Gastroesophageal sphincter (tissue), 4 donors: ENCODE results near the gene LTB4R. TPM values are rescaled to one million over a fixed set of nuclear protein-coding genes. Genes with fewer than 3 reads are reported as not detected.

Experiments
- ATAC-seq: fragments of 150-250 bp; one replicate; pipeline ENCODE4 v1.9.1; 2016; ENCODE audit warnings: mild to moderate bottlenecking, moderate library complexity
- H3K27ac ChIP-seq, 4 donors: fragments of 200-600 bp; sonication (generic) in 3 of 4; 1 replicate in 3 of 4; 2 replicates in 1 of 4; pipeline ENCODE4 v1.5.1; 2016 to 2019
- H3K27me3 ChIP-seq: fragments of 200-600 bp; sonication (generic); one replicate; pipeline ENCODE4 v1.5.1; 2019
- H3K36me3 ChIP-seq, 2 donors: fragments of 200-600 bp; sonication (generic); one replicate each; pipeline ENCODE4 v1.5.1; 2019; ENCODE audit warnings: control low read depth in 1 of 2
- H3K4me1 ChIP-seq, 3 donors: fragments of 200-600 bp; sonication (generic); 1 replicate in 2 of 3; 2 replicates in 1 of 3; pipeline ENCODE4 v1.5.1; 2016 to 2019; ENCODE audit warnings: control low read depth in 2 of 3
- H3K4me3 ChIP-seq, 2 donors: fragments of 200-600 bp; sonication (generic); one replicate each; pipeline ENCODE4 v1.5.1; 2019; ENCODE audit warnings: mild to moderate bottlenecking in 1 of 2, moderate library complexity in 1 of 2
- H3K9me3 ChIP-seq, 3 donors: fragments of 200-600 bp; sonication (generic); one replicate each; pipeline ENCODE4 v1.5.1; 2017 to 2019; ENCODE audit warnings: control low read depth in 2 of 3
- EP300 ChIP-seq: sonication (generic); formaldehyde crosslinking; IDR thresholded peaks from one replicate; pipeline ENCODE4 v1.6.1; 2017; ENCODE audit warnings: antibody characterized with exemption, mild to moderate bottlenecking
- POLR2A ChIP-seq, 2 donors: fragments of 450-650 bp; IDR thresholded peaks; one replicate each; pipeline ENCODE4 v1.6.1; 2017; ENCODE audit warnings: antibody characterized with exemption in 2 of 2, mild to moderate bottlenecking in 2 of 2, moderate library complexity in 1 of 2
- POLR2AphosphoS5 ChIP-seq: sonication (generic); formaldehyde crosslinking; IDR thresholded peaks from one replicate; pipeline ENCODE4 v1.6.1; 2017; ENCODE audit warnings: antibody characterized with exemption
- WGBS, 2 donors: methylation state at CpG; one replicate each; pipeline ENCODE4 v1.1.5; 2018; ENCODE audit warnings: low coverage in 1 of 2; 5-methylcytosine and 5-hydroxymethylcytosine counted together
- total RNA-seq, 4 donors: library from RNA; depleted of rRNA; stranded (reverse); fragments of >200 nt; gene quantifications; one replicate each; pipeline ENCODE4 v1.1.0, GENCODE V29; 2016
- TF ChIP-seq, protein P1 (sequence below), 4 experiments: fragments of 200-600 bp in 2 of 4; fragments of 450-650 bp in 2 of 4; sonication (generic) in 1 of 4; IDR thresholded peaks; one replicate each; pipeline ENCODE4 v1.5.1; 2017 to 2019; ENCODE audit warnings: antibody characterized with exemption in 4 of 4, mild to moderate bottlenecking in 2 of 4, moderate library complexity in 2 of 4

The LTB4R gene, protein sequence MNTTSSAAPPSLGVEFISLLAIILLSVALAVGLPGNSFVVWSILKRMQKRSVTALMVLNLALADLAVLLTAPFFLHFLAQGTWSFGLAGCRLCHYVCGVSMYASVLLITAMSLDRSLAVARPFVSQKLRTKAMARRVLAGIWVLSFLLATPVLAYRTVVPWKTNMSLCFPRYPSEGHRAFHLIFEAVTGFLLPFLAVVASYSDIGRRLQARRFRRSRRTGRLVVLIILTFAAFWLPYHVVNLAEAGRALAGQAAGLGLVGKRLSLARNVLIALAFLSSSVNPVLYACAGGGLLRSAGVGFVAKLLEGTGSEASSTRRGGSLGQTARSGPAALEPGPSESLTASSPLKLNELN
- 1 to 10 TPM; 3.0 to 4.2 (median 3.4) TPM for total RNA-seq

DNA sequence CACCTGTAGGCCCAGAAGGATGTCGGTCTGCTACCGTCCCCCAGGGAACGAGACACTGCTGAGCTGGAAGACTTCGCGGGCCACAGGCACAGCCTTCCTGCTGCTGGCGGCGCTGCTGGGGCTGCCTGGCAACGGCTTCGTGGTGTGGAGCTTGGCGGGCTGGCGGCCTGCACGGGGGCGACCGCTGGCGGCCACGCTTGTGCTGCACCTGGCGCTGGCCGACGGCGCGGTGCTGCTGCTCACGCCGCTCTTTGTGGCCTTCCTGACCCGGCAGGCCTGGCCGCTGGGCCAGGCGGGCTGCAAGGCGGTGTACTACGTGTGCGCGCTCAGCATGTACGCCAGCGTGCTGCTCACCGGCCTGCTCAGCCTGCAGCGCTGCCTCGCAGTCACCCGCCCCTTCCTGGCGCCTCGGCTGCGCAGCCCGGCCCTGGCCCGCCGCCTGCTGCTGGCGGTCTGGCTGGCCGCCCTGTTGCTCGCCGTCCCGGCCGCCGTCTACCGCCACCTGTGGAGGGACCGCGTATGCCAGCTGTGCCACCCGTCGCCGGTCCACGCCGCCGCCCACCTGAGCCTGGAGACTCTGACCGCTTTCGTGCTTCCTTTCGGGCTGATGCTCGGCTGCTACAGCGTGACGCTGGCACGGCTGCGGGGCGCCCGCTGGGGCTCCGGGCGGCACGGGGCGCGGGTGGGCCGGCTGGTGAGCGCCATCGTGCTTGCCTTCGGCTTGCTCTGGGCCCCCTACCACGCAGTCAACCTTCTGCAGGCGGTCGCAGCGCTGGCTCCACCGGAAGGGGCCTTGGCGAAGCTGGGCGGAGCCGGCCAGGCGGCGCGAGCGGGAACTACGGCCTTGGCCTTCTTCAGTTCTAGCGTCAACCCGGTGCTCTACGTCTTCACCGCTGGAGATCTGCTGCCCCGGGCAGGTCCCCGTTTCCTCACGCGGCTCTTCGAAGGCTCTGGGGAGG, at the start of gene LTB4R:
TSS of gene LTB4R (plus strand) at position 857 of the 959 bp plus-strand sequence. CDS start 4,150 bp downstream, outside the sequence.
- no CpG with 5 or more reads among the region's 99 CpGs for WGBS, 2 donors
- peaks cover 0 to 20% of the 10 kb centered on the region in 2 donors for H3K36me3 ChIP-seq

DNA sequence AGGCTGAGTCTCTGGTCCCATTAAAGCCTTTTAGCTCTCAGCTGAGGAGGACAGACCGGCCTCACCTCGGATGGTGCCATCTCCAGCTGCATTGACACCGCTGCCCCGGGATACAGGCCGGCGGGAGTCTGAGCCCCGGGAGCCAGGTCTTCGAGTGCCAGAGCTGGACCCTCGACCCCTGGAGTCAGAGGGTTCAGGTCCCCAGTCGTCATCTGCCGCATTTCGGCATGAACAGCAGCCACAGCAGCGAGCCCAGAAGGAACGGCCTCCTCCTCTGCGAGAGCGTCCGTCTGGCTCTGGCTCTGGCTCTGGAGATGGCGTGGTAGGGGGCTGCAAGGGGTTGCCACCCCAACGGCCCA, 49.4 kb upstream of the LTB4R start:
- Histone ChIP-seq H3K9me3 (no peaks in the 10 kb centered on the region), H3K4me1 (peaks cover 0 to 9% (median 0%) of the 10 kb centered on the region in 3 donors), H3K36me3 (peaks cover 0 to 29% of the 10 kb centered on the region in 2 donors), H3K4me3 (no peak overlapping the region), H3K27ac (no peak overlapping the region), H3K27me3 (no peaks in the 10 kb centered on the region)
- ATAC-seq: no peak
- no CpG with 5 or more reads among the region's 19 CpGs for WGBS, 2 donors
- TF ChIP-seq POLR2A (IDR thresholded peaks at IDR 0.05) (no peak), POLR2AphosphoS5 (no peak), EP300 (no peak)
- TF ChIP-seq, protein P1, sequence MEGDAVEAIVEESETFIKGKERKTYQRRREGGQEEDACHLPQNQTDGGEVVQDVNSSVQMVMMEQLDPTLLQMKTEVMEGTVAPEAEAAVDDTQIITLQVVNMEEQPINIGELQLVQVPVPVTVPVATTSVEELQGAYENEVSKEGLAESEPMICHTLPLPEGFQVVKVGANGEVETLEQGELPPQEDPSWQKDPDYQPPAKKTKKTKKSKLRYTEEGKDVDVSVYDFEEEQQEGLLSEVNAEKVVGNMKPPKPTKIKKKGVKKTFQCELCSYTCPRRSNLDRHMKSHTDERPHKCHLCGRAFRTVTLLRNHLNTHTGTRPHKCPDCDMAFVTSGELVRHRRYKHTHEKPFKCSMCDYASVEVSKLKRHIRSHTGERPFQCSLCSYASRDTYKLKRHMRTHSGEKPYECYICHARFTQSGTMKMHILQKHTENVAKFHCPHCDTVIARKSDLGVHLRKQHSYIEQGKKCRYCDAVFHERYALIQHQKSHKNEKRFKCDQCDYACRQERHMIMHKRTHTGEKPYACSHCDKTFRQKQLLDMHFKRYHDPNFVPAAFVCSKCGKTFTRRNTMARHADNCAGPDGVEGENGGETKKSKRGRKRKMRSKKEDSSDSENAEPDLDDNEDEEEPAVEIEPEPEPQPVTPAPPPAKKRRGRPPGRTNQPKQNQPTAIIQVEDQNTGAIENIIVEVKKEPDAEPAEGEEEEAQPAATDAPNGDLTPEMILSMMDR (IDR thresholded peaks at IDR 0.05): no peak

More for the DNA sequence above, at the start of gene LTB4R:
- Histone ChIP-seq H3K27ac (peak within 1 kb of the TSS; percentile 14 to 87 (median 86)), H3K9me3 (no peaks in the 10 kb centered on the region), H3K27me3 (peaks cover 16% of the 10 kb centered on the region), H3K4me3 (peak within 1 kb of the TSS; percentile 40 to 65), H3K4me1 (peaks cover 0 to 75% (median 14%) of the 10 kb centered on the region in 3 donors)
- peak in 1 of 2 donors; percentile 20 for TF ChIP-seq POLR2A (IDR thresholded peaks at IDR 0.05)
- no peak for TF ChIP-seq EP300
- TF ChIP-seq, protein P1 (IDR thresholded peaks at IDR 0.05): peak in 3 of 4 experiments; percentile 46 to 61 (median 53)
- peak; percentile 40 for TF ChIP-seq POLR2AphosphoS5
- ATAC-seq: peak; percentile 89

DNA sequence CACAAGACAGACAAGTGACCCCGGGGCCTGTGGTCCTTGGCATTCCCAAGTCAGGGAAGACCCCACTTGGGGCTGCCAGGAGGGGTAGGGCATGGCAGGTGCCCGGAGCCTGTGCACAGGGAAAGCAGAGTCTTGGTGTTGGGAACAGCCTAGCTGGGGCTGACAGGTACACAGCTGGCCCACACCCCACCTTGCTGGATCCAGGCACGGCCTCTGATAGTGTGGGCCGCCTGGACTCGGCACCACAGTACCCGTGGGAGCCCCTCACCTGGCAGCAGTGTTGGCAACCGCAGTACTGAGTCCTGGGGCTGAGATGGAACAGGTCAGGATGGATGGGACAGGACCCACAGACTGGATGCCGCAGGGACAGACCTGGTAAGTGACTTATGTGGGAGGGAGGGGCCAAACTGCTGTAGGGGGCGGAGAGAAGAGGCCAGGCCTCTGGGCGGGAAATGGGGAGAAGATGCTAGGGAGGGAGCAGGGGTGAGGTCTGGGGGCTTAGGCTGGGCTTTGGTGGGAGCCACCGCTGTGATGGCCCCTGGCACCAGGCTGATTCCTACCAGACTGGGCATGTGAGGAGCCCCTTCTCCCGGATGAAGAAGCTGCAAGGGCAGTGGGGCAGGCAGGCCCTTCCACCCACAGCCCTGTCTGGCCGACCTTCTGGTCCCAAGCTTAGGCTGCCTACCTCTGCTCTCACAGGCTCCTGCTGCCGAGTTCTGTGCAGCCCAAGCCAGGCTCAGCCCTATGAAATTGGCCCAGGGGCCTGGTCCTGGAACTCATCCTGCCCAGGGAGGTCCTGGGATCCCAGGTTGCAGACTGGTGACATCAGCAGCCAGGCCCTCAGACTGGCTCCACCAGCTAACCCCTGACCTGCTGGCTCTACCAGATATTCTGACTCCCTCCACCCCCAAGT, 48.2 kb upstream of the LTB4R start, which contains the start of gene TGM1:
TSS of gene TGM1 (minus strand) at position 357 of the 913 bp plus-strand sequence. CDS start 825 bp downstream, outside the sequence.
- TF ChIP-seq POLR2A (IDR thresholded peaks at IDR 0.05) (no peak), EP300 (no peak), POLR2AphosphoS5 (no peak)
- TF ChIP-seq, protein P1 (IDR thresholded peaks at IDR 0.05): no peak
- H3K27ac ChIP-seq: no peak within 1 kb of the TSS
- peaks cover 0 to 9% (median 0%) of the 10 kb centered on the region in 3 donors for H3K4me1 ChIP-seq
- no peak within 1 kb of the TSS for H3K4me3 ChIP-seq
- WGBS, 2 donors: 45 to 80% methylated on average over 4 to 6 of the region's 14 CpGs
- H3K27me3 ChIP-seq: no peaks in the 10 kb centered on the region
- no peaks in the 10 kb centered on the region for H3K9me3 ChIP-seq
- H3K36me3 ChIP-seq: peaks cover 0 to 40% of the 10 kb centered on the region in 2 donors
- no peak for ATAC-seq

DNA sequence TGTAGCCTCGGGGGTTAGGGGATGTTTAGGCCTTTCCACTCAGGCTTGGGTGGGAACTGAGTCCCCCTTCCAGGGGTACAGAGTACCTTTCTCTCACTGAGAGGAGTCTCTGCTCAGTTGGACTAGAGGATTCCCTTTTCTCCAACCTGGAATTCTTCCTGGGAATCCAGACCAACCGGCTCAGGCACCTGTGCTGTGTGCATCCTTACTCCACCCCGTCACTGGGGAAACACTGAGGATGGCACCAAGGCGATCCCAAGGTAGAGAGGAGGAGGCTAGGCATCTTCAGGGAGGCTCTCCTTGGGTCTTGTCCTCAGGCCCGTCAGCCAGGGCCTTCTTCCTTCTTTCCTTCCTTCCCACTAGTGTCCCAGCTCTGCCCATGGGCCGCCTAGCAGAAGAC, 47.5 kb upstream of the LTB4R start:
- Histone ChIP-seq H3K27ac (no peak overlapping the region), H3K4me1 (peaks cover 0 to 7% (median 0%) of the 10 kb centered on the region in 3 donors), H3K36me3 (peaks cover 0 to 48% of the 10 kb centered on the region in 2 donors), H3K9me3 (no peaks in the 10 kb centered on the region), H3K27me3 (no peaks in the 10 kb centered on the region), H3K4me3 (no peak overlapping the region)
- TF ChIP-seq POLR2A (IDR thresholded peaks at IDR 0.05) (no peak), POLR2AphosphoS5 (no peak), EP300 (no peak)
- TF ChIP-seq, protein P1 (IDR thresholded peaks at IDR 0.05): no peak
- ATAC-seq: no peak
- 63% methylated on average over 5 of the region's 6 CpGs; no CpG with 5 or more reads in 1 of the 2 donors for WGBS, 2 donors
